ENCODE measurements around the gene INPP5J. TPM values are rescaled to one million over a fixed set of nuclear protein-coding genes. Genes with fewer than 3 reads are reported as not detected.

The INPP5J gene
- total RNA-seq, 1 experiment from 2014 or later, result 4.6 TPM

DNA sequence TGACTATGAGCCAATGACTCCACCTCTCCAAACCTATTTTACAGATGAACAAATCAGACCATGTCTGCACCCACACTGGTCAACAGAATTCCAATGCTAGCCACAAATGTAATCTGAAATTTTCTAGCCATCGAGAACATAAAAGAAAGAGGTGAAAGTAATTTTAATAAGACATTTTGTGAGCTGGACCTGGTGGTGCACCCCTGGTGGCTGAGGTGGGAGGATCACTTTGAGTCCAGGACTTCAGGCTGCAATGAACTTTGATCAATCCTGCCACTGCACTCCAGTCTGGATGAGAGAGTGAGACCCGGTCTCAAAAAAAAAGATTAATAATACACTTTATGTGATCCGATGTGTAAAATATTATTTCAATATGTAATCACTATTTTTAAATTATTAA is 27.8 kb downstream of the INPP5J start:
- ChIA-PET POLR2A (ENCODE audit: low non-redundant PET) (no interaction called here), CTCF (no interaction called here)
- no peaks in the 10 kb centered on the region for H3K36me3 ChIP-seq (ENCODE audit: insufficient read depth, low read length, poor library complexity, severe bottlenecking)
- no peak overlapping the region for H3K27ac ChIP-seq (ENCODE audit: low read depth, low read length, poor library complexity, severe bottlenecking)
- BruUV-seq (replicated peaks), result no TSS peak
- H3K4me1 ChIP-seq (ENCODE audit: insufficient read depth, low read length, poor library complexity, severe bottlenecking), result no peaks in the 10 kb centered on the region
- no peaks in the 10 kb centered on the region for H3K27me3 ChIP-seq (replicated peaks; ENCODE audit: insufficient read depth, low read depth, low read length, poor library complexity)
- TF ChIP-seq, protein P1, sequence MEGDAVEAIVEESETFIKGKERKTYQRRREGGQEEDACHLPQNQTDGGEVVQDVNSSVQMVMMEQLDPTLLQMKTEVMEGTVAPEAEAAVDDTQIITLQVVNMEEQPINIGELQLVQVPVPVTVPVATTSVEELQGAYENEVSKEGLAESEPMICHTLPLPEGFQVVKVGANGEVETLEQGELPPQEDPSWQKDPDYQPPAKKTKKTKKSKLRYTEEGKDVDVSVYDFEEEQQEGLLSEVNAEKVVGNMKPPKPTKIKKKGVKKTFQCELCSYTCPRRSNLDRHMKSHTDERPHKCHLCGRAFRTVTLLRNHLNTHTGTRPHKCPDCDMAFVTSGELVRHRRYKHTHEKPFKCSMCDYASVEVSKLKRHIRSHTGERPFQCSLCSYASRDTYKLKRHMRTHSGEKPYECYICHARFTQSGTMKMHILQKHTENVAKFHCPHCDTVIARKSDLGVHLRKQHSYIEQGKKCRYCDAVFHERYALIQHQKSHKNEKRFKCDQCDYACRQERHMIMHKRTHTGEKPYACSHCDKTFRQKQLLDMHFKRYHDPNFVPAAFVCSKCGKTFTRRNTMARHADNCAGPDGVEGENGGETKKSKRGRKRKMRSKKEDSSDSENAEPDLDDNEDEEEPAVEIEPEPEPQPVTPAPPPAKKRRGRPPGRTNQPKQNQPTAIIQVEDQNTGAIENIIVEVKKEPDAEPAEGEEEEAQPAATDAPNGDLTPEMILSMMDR (conservative IDR thresholded peaks at IDR 0.05; ENCODE audit: low read depth, low read length), result peak; percentile 27; the same call in 1 of the 2 replicates
- TF ChIP-seq EZH2 (IDR thresholded peaks at IDR 0.05; ENCODE audit: borderline replicate concordance, low read depth, low read length, poor library complexity, severe bottlenecking), result no peak
- DNase-seq (ENCODE audit: low spot score), result no peak
- no peaks in the 10 kb centered on the region for H3K9me3 ChIP-seq (ENCODE audit: low read depth, low read length, poor library complexity, severe bottlenecking)
- H3K4me3 ChIP-seq (ENCODE audit: low read depth, low read length, poor library complexity, severe bottlenecking), result no peak overlapping the region
- intact Hi-C loops (cut with micrococcal nuclease; ENCODE audit: unreplicated experiment), result no loop called here

DNA sequence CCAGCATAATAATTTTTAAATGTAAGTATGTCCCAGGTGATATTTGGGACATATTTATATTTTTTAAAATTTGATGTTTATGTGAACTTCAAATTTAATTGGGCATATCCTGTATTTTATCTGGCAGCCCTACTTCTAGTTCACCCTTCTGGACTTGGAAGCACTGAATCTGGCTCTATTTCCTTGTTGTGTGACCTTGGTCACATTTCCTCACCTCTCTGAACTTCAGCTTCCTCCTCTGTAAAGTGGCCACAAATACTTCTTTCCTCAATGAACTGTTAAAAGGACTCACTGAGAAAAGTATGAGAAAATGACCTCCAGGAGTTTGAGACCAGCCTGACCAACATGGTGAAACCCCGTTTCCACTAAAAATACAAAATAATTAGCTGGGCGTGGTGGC is 29.1 kb downstream of the INPP5J start:
- TF ChIP-seq, protein P1 (conservative IDR thresholded peaks at IDR 0.05; ENCODE audit: low read depth, low read length), result no peak
- TF ChIP-seq EZH2 (IDR thresholded peaks at IDR 0.05; ENCODE audit: borderline replicate concordance, low read depth, low read length, poor library complexity, severe bottlenecking), result no peak
- intact Hi-C loops (cut with micrococcal nuclease; ENCODE audit: unreplicated experiment), result no loop called here
- CTCF ChIA-PET, result no interaction called here

DNA sequence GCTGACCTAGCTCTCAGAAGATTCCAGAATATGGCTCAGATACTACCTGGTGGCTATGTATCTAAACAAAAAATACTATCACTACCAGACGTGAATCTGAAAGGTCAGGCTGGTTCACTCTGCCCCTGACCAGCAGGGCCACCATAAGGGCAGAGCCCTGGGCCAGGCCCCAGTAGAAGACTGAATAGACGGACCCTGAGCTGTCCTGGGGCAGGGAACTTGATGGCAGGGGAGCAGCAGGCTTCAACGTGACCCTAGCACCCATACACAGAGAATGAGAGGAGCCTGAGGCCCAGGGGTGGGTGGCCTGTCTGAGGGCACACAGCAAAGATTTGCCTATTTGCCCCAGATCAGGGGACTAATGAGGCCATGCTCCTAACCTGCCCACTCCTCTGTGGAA is 30.6 kb downstream of the INPP5J start:
- Histone ChIP-seq H3K27ac (ENCODE audit: low read depth, low read length, poor library complexity, severe bottlenecking) (no peak overlapping the region), H3K27me3 (replicated peaks; ENCODE audit: insufficient read depth, low read depth, low read length, poor library complexity) (no peaks in the 10 kb centered on the region), H3K4me1 (ENCODE audit: insufficient read depth, low read length, poor library complexity, severe bottlenecking) (no peaks in the 10 kb centered on the region), H3K9me3 (ENCODE audit: low read depth, low read length, poor library complexity, severe bottlenecking) (no peaks in the 10 kb centered on the region), H3K4me3 (ENCODE audit: low read depth, low read length, poor library complexity, severe bottlenecking) (no peak overlapping the region), H3K36me3 (ENCODE audit: insufficient read depth, low read length, poor library complexity, severe bottlenecking) (no peaks in the 10 kb centered on the region)
- BruUV-seq (replicated peaks), result no TSS peak
- ChIA-PET POLR2A (ENCODE audit: low non-redundant PET) (interaction anchor here (0.6 kb wide), 1 partner anchor 757 kb away, joined by 9 read pairs; the partner anchor contains the start of gene SEC14L2), CTCF (interaction anchor here (0.7 kb wide), 1 partner anchor 160 kb away, joined by 4 read pairs; no protein-coding TSS in a partner anchor)
- DNase-seq (ENCODE audit: low spot score), result no peak
- no peak for TF ChIP-seq EZH2 (IDR thresholded peaks at IDR 0.05; ENCODE audit: borderline replicate concordance, low read depth, low read length, poor library complexity, severe bottlenecking)
- TF ChIP-seq, protein P1 (conservative IDR thresholded peaks at IDR 0.05; ENCODE audit: low read depth, low read length), result no peak
- intact Hi-C loops (cut with micrococcal nuclease; ENCODE audit: unreplicated experiment), result no loop called here

More for the DNA sequence above, 29.1 kb downstream of the INPP5J start:
- no peaks in the 10 kb centered on the region for H3K36me3 ChIP-seq (ENCODE audit: insufficient read depth, low read length, poor library complexity, severe bottlenecking)
- no peak overlapping the region for H3K4me3 ChIP-seq (ENCODE audit: low read depth, low read length, poor library complexity, severe bottlenecking)
- no peaks in the 10 kb centered on the region for H3K27me3 ChIP-seq (replicated peaks; ENCODE audit: insufficient read depth, low read depth, low read length, poor library complexity)
- no peak for DNase-seq (ENCODE audit: low spot score)
- BruUV-seq (replicated peaks), result no TSS peak
- H3K9me3 ChIP-seq (ENCODE audit: low read depth, low read length, poor library complexity, severe bottlenecking), result no peaks in the 10 kb centered on the region
- POLR2A ChIA-PET (ENCODE audit: low non-redundant PET), result no interaction called here
- no peak overlapping the region for H3K27ac ChIP-seq (ENCODE audit: low read depth, low read length, poor library complexity, severe bottlenecking)
- no peaks in the 10 kb centered on the region for H3K4me1 ChIP-seq (ENCODE audit: insufficient read depth, low read length, poor library complexity, severe bottlenecking)

All from A673 (cell line).